Caco-2 (cell line): ENCODE measurements around the gene PDE10A. TPM values are rescaled to one million over a fixed set of nuclear protein-coding genes. Genes with fewer than 3 reads are reported as not detected.

Experiments
- BruUV-seq: library from RNA; stranded (reverse); fragments of 400-500 nt; replicated peaks from 2 replicates; lab custom pipeline; 2021; lab: Mats Ljungman, UMichigan
- CTCF ChIA-PET: fragments of 300-600 bp; sonication (Branson Sonifier 250); formaldehyde crosslinking; loops from one replicate; lab custom pipeline; 2022; ENCODE audit warnings: antibody characterized with exemption; lab: Charles Lee
- POLR2A ChIA-PET: fragments of 300-600 bp; sonication (Branson Sonifier 250); formaldehyde crosslinking; loops from one replicate; lab custom pipeline; 2022; ENCODE audit warnings: antibody characterized with exemption; lab: Charles Lee
- DNase-seq, 2 experiments: peaks; one replicate each; pipeline versions ENCODE4 v3.0.0 to v3.0.0-alpha.2; 2020 to 2022
- H3K27me3 ChIP-seq: replicated peaks from 2 replicates; pipeline ENCODE4 v1.6.0; 2011; ENCODE audit warnings: low read length; ENCODE audit not compliant: control insufficient read depth, insufficient read depth
- H3K36me3 ChIP-seq: 2 replicates; pipeline ENCODE4 v1.5.1; 2011; ENCODE audit warnings: low read length; ENCODE audit not compliant: control insufficient read depth, insufficient read depth
- H3K4me1 ChIP-seq: fragments of 250-450 bp; sonication (Bioruptor Pico); 2 replicates; pipeline ENCODE4 v1.5.1; 2020; ENCODE audit warnings: mild to moderate bottlenecking
- H3K4me3 ChIP-seq: 2 replicates; pipeline ENCODE4 v1.5.1; 2011; ENCODE audit warnings: low read depth, mild to moderate bottlenecking, control low read depth, low read length
- H3K9me3 ChIP-seq: fragments of 250-450 bp; sonication (Bioruptor Pico); 2 replicates; pipeline ENCODE4 v1.5.1; 2020; ENCODE audit warnings: mild to moderate bottlenecking, moderate library complexity
- H3K27ac Mint-ChIP-seq: one replicate; pipeline ENCODE4 v1.8.0; 2022; ENCODE audit warnings: mixed read lengths; ENCODE audit not compliant: unreplicated experiment
- H3K27me3 Mint-ChIP-seq: one replicate; pipeline ENCODE4 v1.8.0; 2022; ENCODE audit warnings: mixed read lengths; ENCODE audit not compliant: insufficient read depth, unreplicated experiment
- H3K36me3 Mint-ChIP-seq: one replicate; pipeline ENCODE4 v1.8.0; 2022; ENCODE audit warnings: mild to moderate bottlenecking, mixed read lengths; ENCODE audit not compliant: insufficient read depth, unreplicated experiment
- H3K4me1 Mint-ChIP-seq: one replicate; pipeline ENCODE4 v1.8.0; 2022; ENCODE audit warnings: low read depth, mixed read lengths; ENCODE audit not compliant: unreplicated experiment
- H3K4me3 Mint-ChIP-seq: one replicate; pipeline ENCODE4 v1.8.0; 2022; ENCODE audit warnings: mild to moderate bottlenecking, moderate library complexity, mixed read lengths; ENCODE audit not compliant: unreplicated experiment
- H3K9me3 Mint-ChIP-seq: one replicate; pipeline ENCODE4 v1.8.0; 2022; ENCODE audit warnings: mixed read lengths; ENCODE audit not compliant: unreplicated experiment
- CTCF ChIP-seq, 2 experiments: fragments of 200-600 bp in 1 of 2; IDR thresholded peaks; 1 replicate in 1 of 2; 2 replicates in 1 of 2; pipeline versions ENCODE4 v1.5.1 to v1.8.0; 2011 to 2022; ENCODE audit warnings: antibody characterized with exemption in 1 of 2, control low read depth in 1 of 2, inconsistent platforms in 1 of 2, low read depth in 1 of 2, low read length in 1 of 2, mild to moderate bottlenecking in 1 of 2, moderate library complexity in 1 of 2; ENCODE audit not compliant: insufficient read depth in 1 of 2, severe bottlenecking in 1 of 2, unreplicated experiment in 1 of 2
- intact Hi-C: fragments of 100-400 bp; cut with micrococcal nuclease; formaldehyde crosslinking; loops from one replicate; pipeline ENCODE4 v1.10.0; 2022; ENCODE audit not compliant: unreplicated experiment
- total RNA-seq: library from RNA; stranded (reverse); gene quantifications from 2 replicates; pipeline ENCODE4 v1.2.3, GENCODE V29; 2022

PDE10A gene
- total RNA-seq, 1 experiment from 2014 or later = 3.4 TPM

DNA sequence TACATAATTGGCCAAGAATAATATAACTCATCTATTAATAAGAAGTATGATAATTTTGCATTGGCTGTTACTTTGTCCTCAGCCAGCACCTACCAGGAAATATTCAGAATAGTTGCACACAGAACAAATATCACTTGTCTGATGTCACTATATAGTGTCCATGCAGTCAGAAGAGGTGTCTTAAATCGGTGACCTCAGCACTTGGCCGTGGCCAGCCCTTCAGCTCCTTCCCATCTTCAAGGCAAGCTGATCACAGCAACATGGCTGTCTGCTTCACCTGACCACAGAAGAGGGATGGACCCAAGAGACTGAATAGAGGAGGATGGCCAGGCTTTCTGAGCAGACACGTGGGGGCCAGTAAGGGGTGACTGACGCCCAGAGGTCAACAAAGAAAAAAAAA is 22.2 kb downstream of the PDE10A start:
- no peak for TF ChIP-seq CTCF (IDR thresholded peaks at IDR 0.05; ENCODE audit: insufficient read depth in 1 of 2, low read depth in 1 of 2, low read length in 1 of 2, severe bottlenecking in 1 of 2, unreplicated experiment in 1 of 2)
- Histone ChIP-seq H3K36me3 (no peaks in the 10 kb centered on the region), H3K4me1 (0 out of 2 replicates have a peak, but pooled peaks cover 6% of the 10 kb centered on the region), H3K9me3 (no peaks in the 10 kb centered on the region), H3K4me3 (no peak overlapping the region), H3K27me3 (no peaks in the 10 kb centered on the region)
- POLR2A ChIA-PET = no interaction called here
- H3K27me3 Mint-ChIP-seq = no peaks in the 10 kb centered on the region
- CTCF ChIA-PET = no interaction called here
- peaks cover 18% of the 10 kb centered on the region for H3K4me1 Mint-ChIP-seq
- H3K4me3 Mint-ChIP-seq = no peak overlapping the region
- intact Hi-C loops = no loop called here
- BruUV-seq = no TSS peak
- no peak overlapping the region for H3K27ac Mint-ChIP-seq
- H3K36me3 Mint-ChIP-seq = no peaks in the 10 kb centered on the region
- H3K9me3 Mint-ChIP-seq = no peaks in the 10 kb centered on the region
- no peak for DNase-seq

DNA sequence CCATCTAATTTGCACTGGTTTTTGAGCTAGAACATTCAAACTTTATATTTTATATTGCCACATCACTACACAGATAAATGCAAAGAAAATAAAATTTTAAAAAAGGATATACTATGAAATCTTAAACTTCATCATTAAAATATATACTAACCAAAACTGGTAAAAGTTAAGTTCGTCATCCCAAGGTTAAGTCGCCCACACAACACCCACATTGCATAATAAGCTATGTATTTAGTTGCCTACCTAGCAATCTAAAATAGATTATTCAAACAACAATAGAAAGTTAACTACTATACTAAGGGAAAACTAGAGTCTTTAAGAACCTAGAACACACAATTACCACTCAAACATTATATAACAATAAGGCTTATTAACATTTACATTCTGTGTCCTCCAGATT is 24.5 kb downstream of the PDE10A start:
- no peak overlapping the region for H3K4me3 ChIP-seq
- Mint-ChIP-seq H3K4me3 (no peak overlapping the region), H3K36me3 (no peaks in the 10 kb centered on the region), H3K9me3 (no peaks in the 10 kb centered on the region), H3K4me1 (peaks cover 27% of the 10 kb centered on the region), H3K27ac (no peak overlapping the region), H3K27me3 (no peaks in the 10 kb centered on the region)
- 0 out of 2 replicates have a peak, but pooled peaks cover 11% of the 10 kb centered on the region for H3K4me1 ChIP-seq
- ChIA-PET CTCF (no interaction called here), POLR2A (no interaction called here)
- intact Hi-C loops = loop anchor here (10.0 kb wide), 2 partner anchors 194 to 216 kb away; no protein-coding TSS in a partner anchor
- no peak for TF ChIP-seq CTCF (IDR thresholded peaks at IDR 0.05; ENCODE audit: insufficient read depth in 1 of 2, low read depth in 1 of 2, low read length in 1 of 2, severe bottlenecking in 1 of 2, unreplicated experiment in 1 of 2)
- no TSS peak for BruUV-seq
- H3K9me3 ChIP-seq = no peaks in the 10 kb centered on the region
- H3K27me3 ChIP-seq = peaks cover 1% of the 10 kb centered on the region; the same call in 1 of the 2 replicates
- DNase-seq = no peak
- H3K36me3 ChIP-seq = no peaks in the 10 kb centered on the region

DNA sequence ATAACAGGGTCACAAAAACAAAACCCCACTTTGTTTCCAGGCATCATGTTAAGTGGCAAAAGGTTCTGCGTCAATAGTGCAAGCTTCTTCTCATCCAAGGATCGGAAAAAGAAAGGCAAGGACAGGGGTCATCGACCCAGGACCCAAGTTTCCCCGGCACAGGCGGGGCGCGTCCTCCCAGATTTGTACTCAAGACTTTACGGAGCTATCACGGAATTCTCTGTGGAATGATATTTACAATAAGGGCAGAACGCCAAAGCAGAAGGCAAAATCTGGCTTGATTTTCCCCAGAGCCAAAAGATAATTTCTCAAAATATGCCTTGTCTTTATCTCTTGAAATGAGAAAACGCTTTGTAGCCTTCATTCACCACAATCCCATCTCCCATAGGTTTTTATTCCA is 25.5 kb downstream of the PDE10A start:
- peaks cover 27% of the 10 kb centered on the region for H3K4me1 Mint-ChIP-seq
- no peaks in the 10 kb centered on the region for H3K27me3 Mint-ChIP-seq
- Histone ChIP-seq H3K36me3 (no peaks in the 10 kb centered on the region), H3K4me1 (0 out of 2 replicates have a peak, but pooled peaks cover 11% of the 10 kb centered on the region), H3K9me3 (no peaks in the 10 kb centered on the region), H3K4me3 (no peak overlapping the region), H3K27me3 (peaks cover 1% of the 10 kb centered on the region; the same call in 1 of the 2 replicates)
- CTCF ChIA-PET = no interaction called here
- no TSS peak for BruUV-seq
- no peak overlapping the region for H3K27ac Mint-ChIP-seq
- intact Hi-C loops = loop anchor here (10.0 kb wide), 2 partner anchors 193 to 217 kb away; no protein-coding TSS in a partner anchor
- POLR2A ChIA-PET = no interaction called here
- no peak overlapping the region for H3K4me3 Mint-ChIP-seq
- DNase-seq = no peak
- no peaks in the 10 kb centered on the region for H3K9me3 Mint-ChIP-seq
- no peaks in the 10 kb centered on the region for H3K36me3 Mint-ChIP-seq
- TF ChIP-seq CTCF (IDR thresholded peaks at IDR 0.05; ENCODE audit: insufficient read depth in 1 of 2, low read depth in 1 of 2, low read length in 1 of 2, severe bottlenecking in 1 of 2, unreplicated experiment in 1 of 2) = no peak
